Body of pancreas (tissue), 4 donors: ENCODE results near the gene CLPTM1L.

Source experiments
- CTCF ChIP-seq, 7 experiments: fragments of 450-650 bp in 4 of 7; fragments of 200-600 bp in 3 of 7; sonication (generic) in 3 of 7; IDR thresholded peaks; one replicate each; pipeline ENCODE4 v1.5.1; 2016 to 2019; ENCODE audit warnings: antibody characterized with exemption in 7 of 7
- POLR2A ChIP-seq, 3 donors: fragments of 450-650 bp; IDR thresholded peaks; one replicate each; pipeline ENCODE4 v1.6.1; 2016; ENCODE audit warnings: antibody characterized with exemption in 3 of 3, mild to moderate bottlenecking in 2 of 3

- TF ChIP-seq CTCF (IDR thresholded peaks at IDR 0.05) (no peak), POLR2A (IDR thresholded peaks at IDR 0.05) (no peak)
These were observed 13.0 kb downstream of the CLPTM1L start for GRCh38 chr5:1331861-1332405.
